HS-5 (cell line): ENCODE measurements around the gene PARP11.
"Not testable (repeated sequence)": the region's sequence is repeated elsewhere in the genome, so short reads cannot be mapped to it uniquely, and the experiment has no call there.

Experiments
- DNase-seq: peaks from one replicate; pipeline ENCODE4 v3.0.0-alpha.2; 2012; ENCODE audit warnings: low read depth

Gene PARP11

DNA sequence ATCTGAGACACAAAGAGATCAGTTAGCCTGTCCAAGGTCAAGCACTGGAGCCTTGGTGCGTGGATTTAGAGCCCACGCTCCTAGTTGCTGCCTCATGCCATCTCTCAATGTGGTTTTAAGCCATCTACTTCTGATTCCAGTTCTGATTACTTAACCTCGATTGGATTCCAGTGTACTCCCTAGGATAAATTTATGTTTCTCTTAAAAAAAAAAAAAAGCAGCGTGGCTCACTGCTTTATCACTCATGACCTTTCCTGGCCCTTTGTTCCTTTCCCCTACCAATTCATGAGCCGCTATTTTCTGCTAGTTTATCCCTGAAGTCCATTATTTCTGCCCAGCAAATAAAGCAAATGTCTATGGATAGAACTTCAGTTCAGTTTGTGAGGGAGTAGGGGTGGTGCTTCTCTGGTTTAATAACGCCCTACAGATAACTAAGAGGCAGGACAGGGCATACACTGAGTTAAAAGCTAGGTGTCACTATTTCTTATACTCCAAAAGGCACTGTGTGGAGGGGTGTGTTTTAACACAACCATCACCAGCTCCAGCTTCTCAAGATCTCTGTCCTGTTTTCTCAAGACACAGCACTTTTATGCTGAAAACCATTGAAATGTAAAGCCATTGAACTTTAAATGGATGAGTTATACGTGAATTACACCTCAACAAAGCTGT, 9.8 kb upstream of the PARP11 start:
- DNase-seq = no peak

DNA sequence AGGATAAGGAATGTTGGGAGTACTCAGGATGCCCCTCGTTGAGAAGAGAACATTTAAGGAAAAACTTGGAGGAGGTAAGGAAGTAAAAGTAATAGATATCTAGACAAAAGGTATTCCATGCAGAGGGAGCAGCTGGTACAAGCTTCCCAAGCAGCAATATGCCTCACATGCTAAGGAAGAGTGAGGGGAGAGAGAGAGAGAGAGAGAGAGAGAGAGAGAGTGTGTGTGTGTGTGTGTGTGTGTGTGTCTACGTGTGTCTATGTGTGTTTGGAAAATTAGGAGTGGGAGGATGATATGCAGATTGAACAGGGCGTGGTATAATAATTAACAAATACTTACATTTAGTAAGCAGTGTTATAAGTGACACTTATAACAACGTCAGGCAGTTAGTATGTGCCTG, 9.2 kb upstream of the PARP11 start:
- no peak for DNase-seq

DNA sequence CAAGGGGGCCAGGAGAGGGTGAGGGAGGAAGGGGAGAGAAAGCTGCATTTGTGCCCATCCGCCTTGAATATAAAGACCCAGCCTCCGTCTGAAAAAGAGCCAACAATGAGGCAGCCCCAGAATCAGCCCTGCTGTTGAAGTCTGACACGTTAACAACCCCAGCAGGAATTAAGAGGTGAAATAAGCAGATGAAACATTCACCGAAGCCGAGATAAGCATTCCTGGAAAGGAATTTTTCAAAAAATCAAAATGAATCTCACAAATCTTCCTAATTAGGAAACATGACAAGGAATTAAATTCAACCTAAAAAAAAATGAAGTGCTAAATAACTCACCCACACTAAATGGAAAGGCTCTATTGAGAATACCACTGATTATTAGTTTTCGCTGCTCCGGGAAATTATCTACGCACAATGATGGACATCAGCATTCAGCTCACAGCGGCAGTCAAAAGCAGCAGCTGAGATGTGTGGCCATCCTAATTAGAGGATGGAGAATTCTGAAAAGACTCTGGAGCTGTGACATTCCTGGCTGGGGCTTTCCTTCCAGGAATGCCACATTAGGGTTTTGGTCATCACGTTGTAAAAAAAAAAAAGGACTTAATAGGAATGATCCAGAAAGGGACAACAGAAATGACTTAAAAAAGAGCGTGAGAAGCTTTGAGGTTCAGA, 8.2 kb upstream of the PARP11 start:
- DNase-seq = no peak

DNA sequence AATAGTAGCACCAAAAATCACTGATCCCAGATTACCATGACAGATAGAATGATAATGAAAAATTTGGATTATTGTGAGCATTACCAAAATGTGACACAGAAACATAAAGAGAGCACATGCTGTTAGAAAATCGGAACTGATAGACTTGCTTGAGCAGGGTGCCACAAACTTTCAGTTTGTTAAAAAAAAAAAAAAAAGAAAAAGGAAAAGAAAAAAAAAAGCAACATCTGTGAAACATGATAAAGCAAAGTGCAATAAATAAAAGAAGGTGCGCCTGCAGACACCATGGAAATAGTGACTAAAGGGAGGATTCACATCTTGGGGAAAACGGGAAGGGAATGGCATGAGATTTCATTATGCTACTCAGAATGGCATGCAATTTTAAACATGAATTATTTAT, 6.6 kb upstream of the PARP11 start:
- no peak for DNase-seq

DNA sequence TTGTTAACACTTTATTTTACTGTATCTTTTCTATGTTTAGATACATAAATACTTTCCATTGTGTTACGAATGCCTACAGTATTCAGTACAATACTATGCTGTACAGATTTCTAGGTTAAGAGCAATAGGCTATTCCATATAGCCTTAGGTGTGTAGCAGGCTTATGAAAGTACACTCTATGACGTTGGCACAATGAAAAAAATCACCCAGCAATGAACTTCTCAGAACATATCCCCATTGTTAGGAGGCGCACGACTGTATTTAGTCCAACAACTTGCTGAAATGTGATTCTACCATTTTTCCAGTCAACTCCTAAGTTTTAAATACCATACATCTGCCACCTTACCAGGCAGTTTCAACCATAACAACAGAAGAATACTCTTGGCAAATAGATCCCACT, 1.8 kb downstream of the PARP11 start:
- no peak for DNase-seq

DNA sequence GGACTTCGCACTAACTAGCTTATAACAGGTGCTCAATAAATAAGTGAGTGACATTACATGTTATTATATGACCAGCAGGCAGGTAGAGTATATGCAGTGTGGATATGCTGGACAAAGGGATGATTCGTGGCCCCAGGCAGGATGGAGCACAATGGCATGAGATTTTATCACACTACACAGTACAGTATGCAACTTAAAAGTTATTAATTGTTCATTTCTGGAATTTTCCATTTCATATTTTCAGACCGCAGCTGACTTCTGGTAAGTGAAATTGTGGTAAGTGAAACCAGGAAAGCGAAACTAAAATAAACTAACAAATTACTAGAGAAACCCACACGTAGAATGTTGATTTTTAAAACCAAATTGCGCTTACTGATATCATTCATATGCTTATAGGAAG, 3.3 kb downstream of the PARP11 start:
- DNase-seq = no peak

DNA sequence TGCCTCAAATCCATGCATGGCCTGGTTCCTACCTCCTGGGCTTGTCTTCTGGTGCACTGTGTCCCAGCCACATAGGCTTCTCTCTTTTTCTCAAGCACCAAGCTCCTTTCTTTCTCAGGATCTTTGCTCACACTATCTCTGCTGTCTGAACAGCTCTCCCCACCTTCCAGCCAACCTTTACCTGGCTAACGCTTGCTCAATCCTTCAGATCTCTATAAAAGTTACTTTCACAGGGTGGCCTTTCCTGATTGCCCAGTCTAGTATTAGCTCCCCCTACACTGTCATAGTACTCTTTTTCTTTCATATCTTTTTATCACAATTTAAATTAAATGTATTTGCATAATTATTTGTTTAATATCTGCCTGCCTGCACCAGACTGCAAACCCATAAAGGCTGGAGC, 3.8 kb downstream of the PARP11 start:
- DNase-seq = no peak

DNA sequence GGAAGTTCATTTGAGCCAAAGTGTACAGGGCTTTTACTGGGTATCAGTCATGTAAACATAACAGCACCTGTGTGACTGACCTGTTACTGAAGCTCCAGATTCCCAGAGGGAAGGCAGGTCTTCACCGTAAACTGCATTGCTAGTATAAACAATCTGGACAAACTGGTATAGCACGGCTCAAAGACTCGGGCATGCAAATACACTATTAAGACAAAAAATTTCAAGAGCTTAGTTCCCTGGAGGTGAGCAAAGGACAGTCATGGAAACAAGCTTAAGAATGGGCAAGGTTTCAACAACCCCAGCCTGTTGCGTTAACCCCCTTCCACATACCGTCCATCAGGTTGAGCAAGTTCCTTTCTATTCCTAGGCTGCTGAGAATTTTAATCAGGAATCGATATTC, 9.4 kb downstream of the PARP11 start:
- DNase-seq = no peak

DNA sequence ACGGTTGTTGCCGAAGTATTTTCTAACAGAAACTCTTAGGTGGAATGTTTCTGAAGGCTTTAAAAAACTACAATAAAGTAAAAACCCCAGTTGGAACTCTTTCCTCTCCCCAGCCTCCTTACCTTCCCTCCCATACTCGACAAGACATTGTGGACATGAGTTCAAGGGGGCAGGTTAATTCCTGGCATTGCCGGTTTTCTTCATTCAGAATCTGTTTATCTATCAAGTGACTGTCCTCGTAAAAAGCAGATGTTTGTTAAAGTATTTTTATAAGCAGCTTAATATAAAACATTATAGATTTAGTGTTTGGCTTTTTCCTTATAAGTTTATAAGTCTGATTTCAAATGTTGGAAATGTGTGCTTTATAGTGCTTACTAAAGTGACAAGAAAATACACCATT, 30.7 kb downstream of the PARP11 start:
- no peak for DNase-seq

DNA sequence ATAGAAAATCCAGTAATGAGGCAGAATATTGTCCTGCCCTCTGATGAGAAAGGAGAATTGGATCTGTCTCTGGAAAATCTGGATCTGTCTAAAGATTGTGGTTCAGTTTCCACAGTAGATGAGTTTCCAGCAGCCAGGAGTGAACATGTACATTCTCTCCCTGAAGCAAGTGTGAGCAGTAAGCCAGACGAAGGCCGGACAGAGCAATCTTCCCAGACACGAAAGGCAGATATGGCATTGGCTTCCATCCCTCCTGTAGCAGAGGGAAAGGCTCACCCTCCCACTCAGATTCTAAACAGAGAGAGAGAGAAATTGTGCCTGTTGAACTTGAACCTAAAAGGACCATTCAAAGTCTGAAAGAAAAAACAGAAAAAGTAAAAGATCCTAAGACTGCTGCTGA, 31.4 kb downstream of the PARP11 start:
- DNase-seq = no peak

DNA sequence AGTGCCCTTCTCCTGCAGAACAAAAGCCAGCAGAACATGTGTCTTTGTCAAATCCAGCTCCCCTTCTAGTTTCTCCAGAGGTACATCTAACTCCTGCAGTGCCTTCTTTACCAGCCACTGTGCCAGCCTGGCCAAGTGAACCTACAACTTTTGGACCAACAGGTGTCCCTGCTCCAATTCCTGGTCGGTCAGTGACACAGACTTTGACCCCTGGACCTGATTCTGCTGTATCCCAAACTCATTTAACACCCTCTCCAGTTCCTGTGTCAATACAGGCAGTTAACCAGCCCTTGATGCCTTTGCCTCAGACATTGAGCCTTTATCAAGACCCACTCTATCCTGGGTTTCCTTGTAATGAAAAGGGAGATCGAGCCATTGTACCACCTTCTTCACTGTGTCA, 32.4 kb downstream of the PARP11 start:
- not testable (repeated sequence) for DNase-seq

DNA sequence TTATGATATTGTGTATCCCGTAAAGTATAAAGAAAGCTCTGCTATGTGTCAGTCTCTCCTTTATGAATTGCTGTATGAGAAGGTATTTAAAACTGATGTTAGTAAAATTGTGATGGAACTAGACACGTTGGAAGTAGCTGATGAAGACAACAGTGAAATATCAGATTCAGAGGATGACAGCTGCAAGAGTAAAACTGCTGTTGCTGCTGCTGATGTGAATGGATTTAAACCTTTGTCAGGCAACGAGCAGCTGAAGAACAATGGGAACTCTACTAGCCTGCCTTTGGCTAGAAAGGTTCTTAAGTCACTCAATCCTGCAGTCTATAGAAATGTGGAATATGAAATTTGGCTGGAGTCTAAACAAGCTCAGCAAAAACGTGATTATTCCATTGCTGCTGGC, 33.5 kb downstream of the PARP11 start:
- DNase-seq = not testable (repeated sequence)

DNA sequence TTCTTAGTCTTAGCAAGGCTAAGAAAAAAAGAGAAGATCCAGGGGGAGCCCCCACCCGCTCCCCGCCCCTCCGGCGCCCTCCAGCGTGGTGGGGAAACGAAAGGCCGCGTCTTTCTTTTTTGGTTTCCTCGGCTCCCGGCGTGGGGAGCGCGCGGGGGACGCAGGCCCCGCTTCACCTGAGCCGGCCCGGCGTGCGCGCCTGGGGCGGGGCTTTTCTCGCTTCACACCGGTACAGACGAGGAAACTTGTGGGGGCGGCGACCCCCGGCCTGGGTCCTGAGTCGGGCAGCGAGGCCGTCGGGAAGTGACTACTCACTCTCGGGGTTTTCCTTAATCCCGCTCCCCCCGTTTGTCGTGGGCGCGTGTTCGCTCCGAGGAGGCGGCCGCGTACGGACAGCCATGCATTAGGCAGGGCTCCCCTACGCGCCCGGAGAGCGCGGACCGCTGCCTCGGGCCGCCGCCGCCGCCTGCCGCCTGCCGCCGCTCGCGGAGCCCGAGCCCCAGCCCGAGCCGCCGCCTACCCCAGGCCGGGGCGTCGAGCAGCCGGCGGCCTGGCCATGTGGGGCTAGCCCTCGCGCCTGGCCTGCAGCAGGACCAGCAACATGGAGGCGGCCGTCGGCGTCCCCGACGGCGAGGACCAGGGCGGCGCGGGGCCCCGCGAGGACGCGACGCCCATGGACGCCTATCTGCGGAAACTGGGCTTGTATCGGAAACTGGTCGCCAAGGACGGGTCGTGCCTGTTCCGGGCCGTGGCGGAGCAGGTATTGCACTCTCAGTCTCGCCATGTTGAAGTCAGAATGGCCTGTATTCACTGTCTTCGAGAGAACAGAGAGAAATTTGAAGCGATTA, 34.3 kb downstream of the PARP11 start:
- not testable (repeated sequence) for DNase-seq

DNA sequence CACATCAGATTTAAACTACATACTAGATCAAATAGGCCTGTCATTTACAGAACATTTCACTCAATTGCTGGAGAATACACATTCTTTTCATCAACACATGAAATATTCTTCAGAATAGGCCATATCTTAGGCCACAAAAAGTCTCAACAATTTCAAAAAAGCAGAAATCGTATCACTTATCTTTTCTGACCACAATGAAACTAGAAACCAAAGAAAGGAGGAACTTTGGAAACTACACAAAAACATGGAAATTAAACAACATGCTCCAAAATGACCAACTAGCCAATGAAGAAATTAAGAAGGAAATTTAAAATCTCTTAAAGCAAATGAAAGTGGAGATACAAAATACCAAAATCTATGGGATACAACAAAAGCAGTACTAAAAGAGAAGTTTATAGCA, 35.1 kb downstream of the PARP11 start:
- DNase-seq = no peak

DNA sequence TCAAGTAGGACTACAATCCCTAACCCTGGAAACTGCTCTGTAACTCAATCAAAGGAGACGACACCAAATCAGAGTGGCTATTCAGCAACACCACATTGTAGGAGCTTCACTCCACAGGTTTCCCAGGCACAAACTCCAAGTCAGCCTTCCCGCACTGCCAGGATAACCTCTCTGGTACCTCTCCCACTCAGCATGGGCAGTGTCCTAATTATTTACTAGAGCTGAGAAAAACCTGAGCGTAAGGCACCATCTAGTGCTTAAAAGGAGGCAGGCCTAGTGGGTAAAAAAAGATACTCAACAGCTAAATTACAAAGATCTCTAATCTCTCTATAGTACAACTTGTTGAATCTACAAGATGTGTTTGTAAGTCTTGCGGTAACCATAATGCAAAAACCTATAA, 36.1 kb downstream of the PARP11 start:
- DNase-seq = no peak

DNA sequence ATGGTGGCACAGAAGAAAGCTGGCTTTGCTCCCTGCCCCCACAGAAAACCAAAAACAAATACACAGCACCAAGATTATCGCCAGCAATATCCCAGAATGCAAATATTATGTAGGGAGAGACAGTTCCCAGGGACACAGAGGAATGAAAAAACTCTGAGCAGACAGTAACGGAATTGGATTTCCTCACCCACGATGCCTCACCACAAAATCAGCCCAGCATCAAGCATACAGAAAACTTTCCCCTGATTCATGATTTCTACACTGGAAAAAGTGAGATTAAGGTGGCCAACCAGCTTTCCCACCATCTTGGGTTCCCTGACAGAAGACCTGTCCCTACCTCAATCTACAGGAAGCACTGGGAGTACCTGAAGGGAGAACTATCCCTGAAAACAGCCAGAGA, 36.6 kb downstream of the PARP11 start:
- DNase-seq = no peak

DNA sequence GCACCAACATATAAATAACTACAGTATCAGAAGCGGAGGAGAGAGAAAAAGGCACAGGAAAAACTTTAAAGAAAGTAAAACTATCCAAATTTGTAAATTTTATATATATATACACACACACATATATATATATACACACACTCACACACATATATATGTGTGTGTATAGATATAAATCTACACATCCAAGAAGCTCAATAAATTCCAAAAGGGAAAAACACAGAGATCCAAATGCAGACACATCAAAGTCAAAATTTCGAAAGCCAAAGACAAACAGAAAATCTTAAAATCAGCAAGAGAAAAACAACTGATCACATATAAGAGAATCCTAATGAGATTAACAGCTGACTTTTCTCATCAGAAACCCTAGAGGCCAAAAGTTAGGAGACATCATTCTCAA, 37.3 kb downstream of the PARP11 start:
- DNase-seq = no peak

DNA sequence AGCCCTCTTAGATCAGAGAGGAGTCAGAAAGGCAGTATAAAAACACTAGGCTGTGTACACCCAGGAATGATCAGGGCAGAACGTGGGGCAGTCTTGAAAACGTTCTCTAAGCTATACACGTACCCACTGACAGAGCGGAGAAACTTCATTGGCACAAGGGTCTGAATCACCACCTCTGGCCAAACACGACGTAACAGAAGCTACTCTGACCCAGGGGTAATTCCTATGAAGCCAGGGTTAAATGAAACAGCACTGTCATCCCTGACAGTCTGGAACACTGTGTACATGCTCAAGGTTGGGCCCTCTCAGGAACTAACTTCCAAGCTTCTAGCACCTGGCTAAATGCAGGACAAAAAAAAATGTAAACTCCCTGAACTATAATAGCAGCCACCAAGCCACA, 38.4 kb downstream of the PARP11 start:
- no peak for DNase-seq

DNA sequence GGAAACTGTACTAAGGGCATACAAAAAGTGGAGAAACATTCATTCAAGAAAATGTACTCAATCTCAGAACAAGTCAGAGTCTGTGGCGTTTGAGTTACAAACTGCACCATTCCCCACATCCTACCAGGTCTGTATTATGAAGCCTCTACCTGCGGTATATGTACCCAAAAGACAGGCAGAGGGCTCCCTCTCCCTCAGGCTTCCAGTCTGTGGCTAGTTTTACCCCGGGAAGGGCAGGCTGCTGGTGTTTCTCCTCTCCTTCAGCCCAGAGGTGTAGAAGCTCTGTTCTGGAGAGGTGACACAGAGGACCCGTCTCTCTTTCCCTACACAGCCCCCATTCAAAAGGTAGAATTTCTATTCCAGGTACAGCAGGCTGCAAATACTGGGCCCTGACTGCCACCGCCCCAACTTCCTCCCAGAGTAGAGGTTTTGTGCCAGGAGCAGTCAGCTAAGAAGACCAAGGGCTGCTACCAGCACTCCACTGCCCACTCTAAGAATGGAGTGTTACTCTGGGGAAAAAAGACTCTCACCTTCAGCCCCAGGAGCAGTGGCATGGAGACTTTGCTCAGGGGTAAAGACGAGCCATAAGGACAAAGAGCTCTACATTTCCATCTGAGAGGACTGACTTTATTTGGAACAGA, 39.4 kb downstream of the PARP11 start:
- DNase-seq = no peak

DNA sequence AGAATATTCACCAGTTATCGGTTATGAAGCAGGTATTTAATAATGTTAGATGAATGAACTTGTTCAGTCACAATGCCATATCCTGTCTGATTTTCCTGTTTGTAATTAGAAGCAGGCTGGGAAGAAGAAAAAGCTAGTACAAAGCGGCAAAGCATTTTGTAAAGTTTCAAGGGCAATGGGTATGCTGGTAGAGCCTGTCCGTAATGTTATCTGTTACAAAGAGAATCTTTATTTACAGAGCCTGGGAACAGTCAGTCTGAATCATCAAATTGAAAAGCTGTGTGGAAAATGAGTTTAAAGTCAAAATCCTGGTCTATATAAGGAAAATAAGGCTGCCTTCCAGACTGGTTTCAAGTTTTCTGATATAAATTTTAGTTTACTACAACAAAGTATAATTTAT, 40.5 kb downstream of the PARP11 start:
- no peak for DNase-seq

DNA sequence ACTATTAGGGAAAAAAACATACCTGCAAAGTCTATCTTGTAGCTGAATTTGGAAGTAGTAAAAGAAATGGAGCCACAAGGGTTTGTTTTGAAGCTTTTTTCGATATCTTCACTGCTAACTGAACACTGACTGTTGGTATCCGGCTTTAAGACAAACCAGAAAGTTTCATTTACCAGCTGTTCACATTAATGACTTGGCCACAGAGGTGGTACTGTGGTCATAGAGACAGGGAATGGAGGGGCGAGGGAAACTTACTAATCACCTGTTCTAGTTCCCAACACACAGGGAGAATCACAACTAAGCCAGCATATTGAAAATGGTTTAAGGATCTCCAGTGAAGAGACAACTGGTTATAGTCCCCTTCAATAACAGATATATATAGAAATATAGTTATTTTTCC, 44.3 kb downstream of the PARP11 start:
- DNase-seq = no peak

DNA sequence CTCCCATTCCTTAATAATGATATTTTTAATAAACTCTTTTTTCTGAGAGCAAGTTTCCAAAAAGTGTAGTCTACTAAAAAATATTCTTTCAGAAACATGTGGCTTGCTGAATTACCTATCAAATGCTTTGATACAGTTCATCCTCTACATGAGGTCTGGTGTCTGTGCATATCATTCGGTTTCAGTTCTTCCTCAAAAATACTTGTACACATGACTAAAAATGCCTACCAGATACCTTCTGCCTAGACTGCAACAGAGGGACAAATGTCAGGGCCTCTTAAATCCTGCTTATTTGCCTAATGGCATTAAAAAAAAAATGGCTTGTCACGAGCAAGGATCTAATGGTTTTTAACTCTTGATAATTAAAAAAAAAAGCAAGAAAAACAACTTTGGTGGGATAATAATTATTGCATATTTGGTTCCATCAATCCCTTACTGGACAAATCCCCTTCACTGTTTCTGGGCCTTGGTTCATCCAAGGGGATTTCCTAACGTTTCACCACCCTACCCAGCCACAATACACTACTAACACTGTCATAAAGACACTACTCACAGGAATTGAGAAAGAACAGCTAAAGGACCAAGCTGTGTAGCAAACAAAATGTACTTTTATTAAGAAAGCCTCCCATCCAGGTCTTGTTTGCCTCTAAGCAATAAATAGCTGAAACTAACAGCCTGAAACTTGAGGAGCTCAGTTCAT, 45.7 kb downstream of the PARP11 start:
- no peak for DNase-seq
